LoVo (cell line): ENCODE results near the gene UCN3.
"Not testable (repeated sequence)": the region's sequence is repeated elsewhere in the genome, so short reads cannot be mapped to it uniquely, and the experiment has no call there.

Experiments used
- DNase-seq: peaks from one replicate; pipeline ENCODE4 v3.0.0-alpha.2; 2016; ENCODE audit warnings: low spot score

The UCN3 gene

DNA sequence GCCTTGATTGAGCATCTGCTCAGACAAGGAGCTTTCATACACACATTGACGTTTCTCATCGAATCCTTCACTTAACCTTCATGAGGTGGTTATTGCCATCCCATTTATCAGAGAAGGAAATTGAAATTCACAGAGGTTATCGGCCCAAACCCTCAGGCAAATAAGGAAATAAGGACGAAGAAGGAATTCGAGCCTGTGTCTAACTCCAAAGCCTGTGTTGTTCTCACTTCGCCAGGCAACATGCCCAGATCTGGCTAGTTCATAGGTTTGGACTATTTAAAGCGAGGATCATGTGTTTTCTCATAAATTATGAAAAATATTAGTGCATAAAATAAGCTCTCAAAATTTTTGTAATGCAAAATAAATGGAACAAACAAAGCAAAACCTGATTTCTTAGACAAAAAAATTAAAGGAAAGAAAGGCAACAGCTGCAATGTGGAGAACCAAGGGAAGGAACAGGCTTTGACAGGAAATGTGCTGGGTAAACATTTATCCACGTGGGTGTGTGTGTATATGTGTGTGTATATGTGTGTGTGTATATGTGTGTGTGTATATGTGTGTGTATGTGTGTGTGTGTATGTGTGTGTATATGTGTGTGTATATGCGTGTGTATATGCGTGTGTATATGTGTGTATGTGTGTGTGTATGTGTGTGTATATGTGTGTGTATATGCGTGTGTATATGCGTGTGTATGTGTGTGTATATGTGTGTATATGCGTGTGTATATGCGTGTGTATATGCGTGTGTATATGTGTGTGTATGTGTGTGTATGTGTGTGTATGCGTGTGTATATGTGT, 4.8 kb downstream of the UCN3 start:
- no peak for DNase-seq

DNA sequence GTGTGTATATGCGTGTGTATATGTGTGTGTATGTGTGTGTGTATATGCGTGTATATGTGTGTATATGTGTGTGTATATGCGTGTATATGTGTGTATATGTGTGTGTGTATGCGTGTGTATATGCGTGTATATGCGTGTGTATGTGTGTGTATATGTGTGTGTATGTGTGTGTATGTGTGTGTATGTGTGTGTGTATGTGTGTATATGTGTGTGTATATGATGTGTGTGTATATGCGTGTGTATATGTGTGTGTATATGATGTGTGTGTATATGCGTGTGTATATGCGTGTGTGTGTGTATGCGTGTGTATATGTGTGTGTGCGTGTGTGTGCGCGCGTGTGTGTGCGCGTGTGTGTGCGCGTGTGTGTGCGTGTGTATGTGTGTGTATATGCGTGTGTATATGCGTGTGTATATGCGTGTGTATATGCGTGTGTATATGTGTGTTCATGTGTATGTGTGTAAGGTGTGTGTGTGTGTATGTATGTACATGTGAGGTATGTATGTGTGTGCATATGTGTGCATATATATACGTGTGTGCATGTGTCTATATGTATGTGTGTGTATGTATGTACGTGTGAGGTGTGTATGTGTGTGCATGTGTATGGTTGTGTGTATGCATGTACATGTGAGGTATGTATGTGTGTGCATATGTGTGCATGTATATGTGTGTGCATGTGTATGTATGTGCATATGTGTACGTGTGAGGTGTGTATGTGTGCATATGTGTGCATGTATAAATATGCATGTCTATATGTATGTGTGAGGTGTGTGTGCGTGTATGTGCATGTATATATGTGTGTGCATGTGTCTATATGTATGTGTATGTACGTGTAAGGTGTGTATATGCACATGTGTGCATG, 6.0 kb downstream of the UCN3 start:
- no peak for DNase-seq

DNA sequence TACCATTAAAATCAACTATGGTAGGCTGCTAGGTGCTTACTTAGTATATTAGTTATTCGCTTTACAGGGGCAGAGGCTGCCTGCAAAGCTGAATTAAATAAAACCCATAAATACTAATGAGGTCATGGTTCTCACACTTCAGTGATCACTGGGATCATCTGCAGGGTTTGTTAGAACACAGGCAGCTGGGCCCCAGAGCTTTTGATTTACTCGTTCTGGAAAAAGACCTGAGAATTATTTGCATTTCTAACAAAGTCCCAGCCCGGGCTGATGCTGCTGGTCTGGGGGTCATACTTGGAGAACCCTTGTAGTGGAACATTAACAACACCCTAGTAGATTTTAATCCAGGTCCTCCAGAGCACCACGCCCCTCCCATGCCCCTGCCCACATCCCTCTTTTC, 8.5 kb downstream of the UCN3 start:
- no peak for DNase-seq

DNA sequence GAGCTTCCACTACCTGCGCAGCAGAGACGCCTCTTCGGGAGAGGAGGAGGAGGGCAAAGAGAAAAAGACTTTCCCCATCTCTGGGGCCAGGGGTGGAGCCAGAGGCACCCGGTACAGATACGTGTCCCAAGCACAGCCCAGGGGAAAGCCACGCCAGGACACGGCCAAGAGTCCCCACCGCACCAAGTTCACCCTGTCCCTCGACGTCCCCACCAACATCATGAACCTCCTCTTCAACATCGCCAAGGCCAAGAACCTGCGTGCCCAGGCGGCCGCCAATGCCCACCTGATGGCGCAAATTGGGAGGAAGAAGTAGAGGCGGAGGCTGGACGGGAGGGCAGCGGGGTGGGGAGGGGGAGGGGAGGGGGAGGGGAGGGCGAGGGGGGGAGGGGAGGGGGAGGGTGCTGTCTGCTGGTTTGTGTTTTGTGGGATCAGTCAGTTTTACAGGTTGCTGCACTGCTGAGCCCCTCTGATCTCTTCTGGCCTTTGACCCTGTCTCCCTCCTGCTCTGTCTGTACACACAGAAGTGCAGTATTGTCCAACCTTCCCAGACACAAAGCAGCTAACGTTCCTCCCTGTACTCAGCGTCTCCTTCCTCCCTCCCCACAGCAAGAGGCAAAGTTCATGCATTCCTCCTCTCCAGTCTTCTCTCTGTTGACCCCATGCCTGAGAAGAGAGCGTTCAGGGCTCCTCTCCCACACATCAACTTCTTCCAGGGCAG, 9.3 kb downstream of the UCN3 start:
- DNase-seq: no peak

- no peak for DNase-seq
Measured at GRCh38 chr10:5376450-5376849, 11.7 kb downstream of the UCN3 start.

DNA sequence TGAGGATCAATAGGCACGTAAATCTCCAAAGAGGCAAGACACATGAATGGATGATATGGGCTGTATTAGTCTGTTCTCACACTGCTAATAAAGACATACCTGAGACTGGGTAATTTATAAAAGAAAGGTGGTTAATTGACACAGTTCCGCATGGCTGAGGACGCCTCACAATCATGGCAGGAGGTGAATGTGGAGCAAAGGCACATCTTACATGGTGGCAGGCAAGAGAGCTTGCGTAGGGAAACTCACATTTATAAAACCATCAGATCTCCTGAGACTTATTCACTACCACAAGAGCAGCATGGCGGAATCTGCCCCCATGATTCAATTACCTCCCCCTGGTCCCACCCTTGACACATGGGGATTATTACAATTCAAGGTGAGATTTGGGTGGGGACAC, 14.4 kb downstream of the UCN3 start:
- not testable (repeated sequence) for DNase-seq

DNA sequence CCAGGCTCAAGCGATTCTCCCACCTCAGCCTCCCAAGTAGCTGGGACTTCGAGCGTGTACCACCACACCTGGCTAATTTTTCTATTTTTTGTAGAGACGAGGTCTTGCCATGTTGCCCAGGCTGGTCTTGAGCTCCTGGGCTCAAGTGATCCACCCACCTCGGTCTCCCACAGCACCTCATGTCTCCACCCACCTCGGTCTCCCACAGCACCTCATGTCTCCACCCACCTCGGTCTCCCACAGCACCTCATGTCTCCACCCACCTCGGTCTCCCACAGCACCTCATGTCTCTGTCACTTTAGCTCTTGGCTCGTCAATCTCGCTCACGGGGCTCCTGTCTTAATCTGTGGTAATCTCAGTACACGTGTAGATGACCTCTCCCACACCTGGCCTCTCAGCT, 15.6 kb downstream of the UCN3 start:
- not testable (repeated sequence) for DNase-seq

- DNase-seq: no peak
Measured at GRCh38 chr10:5381187-5381586, 16.4 kb downstream of the UCN3 start.

- no peak for DNase-seq
Measured at GRCh38 chr10:5385224-5385623, 20.5 kb downstream of the UCN3 start.

GRCh38 chr10:5387169-5387568, 22.4 kb downstream of the UCN3 start:
- no peak for DNase-seq

DNA sequence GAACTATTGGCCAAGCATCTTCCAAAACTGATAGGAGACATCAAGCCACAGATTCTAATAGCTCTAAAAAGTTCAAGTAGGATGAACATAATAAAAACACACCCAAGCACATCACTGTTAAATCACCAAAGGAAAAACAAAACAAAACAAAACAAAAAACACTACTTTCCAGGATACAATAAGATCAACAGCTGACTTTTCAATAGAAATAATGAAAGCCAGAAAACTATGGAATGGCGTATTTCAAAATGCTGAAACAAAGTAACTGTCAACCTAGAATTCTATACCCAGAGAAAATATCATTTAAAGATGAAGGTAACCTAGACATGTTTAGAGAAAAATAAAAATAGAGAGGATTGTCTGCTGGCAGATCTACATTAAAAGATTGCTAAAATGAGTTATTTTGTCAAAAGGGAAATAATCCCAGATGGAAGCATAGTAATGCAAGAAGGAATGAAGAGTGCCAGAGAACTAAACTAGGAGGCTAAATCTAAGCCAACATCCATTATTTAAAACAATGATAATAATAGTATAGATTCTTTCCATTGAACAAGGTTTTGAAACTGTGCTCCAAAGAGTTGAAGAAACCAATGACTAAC, 25.9 kb downstream of the UCN3 start:
- DNase-seq: no peak

DNA sequence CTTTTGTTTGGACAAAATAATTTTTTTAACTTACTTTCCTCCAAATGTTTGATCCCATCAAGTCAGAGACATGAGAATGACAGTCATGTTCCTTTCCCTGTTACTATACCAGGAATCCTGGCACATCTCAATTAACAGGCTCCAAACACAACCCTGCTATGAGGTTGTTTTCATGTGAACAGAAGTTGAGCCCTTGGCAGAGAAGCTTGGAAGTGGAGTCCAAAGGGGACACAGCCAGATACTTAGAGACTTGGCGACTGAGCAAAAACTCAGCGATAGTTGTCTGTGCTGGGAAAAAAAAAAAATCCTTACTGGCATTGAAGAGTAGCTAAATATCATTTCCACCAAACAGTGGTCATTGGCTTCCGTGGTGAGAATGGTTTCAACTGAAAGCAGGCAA, 27.0 kb downstream of the UCN3 start:
- DNase-seq: no peak

DNA sequence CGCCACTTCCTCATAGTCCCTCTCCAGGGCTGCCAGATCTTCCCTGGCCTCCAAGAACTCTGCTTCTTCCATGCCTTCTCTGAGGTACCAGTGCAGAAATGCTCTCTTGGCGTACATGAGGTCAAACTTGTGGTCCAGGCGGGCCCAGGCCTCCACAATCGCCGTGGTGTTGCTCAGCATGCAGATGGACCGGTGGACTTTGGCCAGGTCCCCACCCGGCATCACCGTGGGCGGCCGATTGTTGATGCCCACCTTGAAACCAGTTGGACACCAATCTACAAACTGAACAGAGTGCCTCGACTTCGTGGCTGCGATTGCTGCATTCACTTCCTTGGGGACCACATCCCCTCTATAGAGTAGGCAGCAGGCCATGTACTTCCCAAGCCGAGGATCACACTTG, 28.8 kb downstream of the UCN3 start:
- no peak for DNase-seq

DNA sequence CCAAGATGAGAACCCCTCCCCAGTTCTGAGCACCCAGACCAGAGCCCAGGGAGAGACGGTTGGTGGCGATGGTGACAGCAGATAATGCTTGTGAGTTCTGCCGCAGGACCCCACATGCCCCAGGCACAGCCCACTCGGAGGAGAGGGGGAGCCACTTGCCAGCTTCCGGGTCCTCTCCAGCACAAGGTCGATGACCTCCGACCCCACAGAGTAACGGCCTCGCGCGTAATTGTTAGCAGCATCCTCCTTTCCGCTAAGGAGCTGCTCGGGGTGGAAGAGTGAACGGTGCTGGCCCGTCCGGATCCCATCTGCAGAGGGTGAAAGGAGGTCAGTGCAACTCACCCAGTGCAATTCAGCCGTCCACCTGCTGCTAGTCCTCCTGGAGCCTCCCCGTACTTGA, 30.4 kb downstream of the UCN3 start:
- no peak for DNase-seq

GRCh38 chr10:5396556-5397300, 32.0 kb downstream of the UCN3 start:
- DNase-seq: no peak

DNA sequence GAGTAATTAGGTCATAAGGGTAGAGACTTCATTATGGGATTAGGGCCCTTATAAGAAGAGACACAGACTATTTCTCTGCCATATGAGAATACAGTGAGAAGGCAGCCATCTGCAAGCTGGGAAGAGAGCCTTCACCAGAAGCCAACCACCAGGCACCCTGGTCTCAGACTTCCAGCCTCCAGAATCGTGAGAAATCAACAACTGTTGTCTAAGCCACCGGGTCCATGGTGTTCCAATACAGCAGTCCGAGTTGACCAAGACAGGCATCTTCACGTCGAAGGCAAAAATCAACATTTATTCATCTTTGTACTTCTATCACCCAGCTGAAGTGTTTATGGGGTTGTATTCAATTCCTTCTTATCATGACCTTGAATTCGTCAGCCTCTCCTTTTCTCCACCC, 34.6 kb downstream of the UCN3 start:
- no peak for DNase-seq

GRCh38 chr10:5400468-5401240, 35.9 kb downstream of the UCN3 start:
- no peak for DNase-seq

DNA sequence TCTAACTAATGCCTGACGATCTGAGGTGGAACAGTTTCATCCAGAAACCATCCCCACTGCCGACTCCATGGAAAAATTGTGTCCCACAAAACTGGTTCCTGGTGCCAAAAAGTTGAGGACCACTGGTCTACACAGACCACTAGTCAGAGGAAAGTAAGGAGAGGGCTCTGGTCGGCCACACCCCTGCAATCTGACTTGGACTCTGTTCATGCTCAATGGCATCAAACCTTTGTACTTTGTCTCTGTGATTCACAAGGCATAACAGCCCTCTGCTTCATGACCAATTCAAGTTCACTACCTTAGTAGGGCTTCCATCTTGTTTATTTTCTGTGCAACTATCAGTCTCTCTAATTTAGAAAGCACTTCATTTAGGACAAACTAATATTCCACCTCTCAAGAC, 38.0 kb downstream of the UCN3 start:
- peak; percentile 29 for DNase-seq

DNA sequence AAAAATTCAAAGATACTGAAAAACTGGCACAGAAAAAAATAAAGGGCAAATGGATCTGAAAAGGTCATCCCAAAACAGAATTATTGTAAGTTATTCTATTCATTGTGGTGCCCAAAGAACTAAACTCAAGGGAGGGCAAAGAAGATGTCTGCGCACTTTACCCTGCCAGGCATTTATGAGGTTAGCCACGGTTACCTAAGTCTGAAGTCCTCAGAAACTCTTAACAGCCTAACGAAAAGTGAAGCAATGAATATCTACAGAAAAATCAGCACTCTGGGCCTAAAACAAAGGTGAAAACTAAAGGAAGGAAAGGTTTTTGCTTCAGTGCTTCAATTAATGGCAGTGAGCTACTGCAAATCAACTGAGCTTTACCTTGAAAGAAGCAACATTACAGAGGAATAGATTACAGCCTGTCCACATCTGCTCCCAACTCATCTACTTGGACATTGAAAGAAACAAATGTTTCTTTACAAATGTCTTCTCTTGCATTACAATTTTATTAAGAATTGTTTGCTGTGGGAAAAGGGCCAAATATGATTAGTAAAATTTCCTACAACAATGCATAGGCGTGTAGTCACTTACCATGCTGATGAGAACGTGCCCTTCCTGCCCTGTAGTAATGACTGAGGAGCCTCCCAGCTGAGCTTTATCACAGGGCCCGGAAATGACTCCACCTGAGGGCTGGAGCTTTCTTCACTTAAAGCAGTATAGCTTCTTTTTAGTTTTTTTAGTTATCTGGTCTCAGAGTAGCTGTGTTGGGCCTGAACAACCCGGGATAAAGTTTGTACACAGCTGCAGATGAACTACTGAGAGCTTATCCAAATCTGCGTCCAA, 39.7 kb downstream of the UCN3 start, which contains the start of gene TUBAL3:
Gene TUBAL3 (minus strand): TSS at position 621 of the 834 bp plus-strand sequence. CDS start 36 bp downstream, at position 585.
- peak; percentile 55 for DNase-seq

- DNase-seq: no peak
Measured at GRCh38 chr10:5406918-5407317, 42.2 kb downstream of the UCN3 start.
